A673 (cell line): ENCODE results near the gene CFAP100. TPM values are rescaled to one million over a fixed set of nuclear protein-coding genes. Genes with fewer than 3 reads are reported as not detected.

Source experiments
- BruUV-seq: library from RNA; stranded (reverse); fragments of 400-500 nt; replicated peaks from 2 replicates; lab custom pipeline; 2021; lab: Mats Ljungman, UMichigan
- CTCF ChIA-PET: fragments of 300-600 bp; sonication (Branson Sonifier 250); formaldehyde crosslinking; loops from one replicate; lab custom pipeline; 2022; ENCODE audit warnings: antibody characterized with exemption; lab: Charles Lee
- POLR2A ChIA-PET: fragments of 300-600 bp; sonication (Branson Sonifier 250); formaldehyde crosslinking; loops from one replicate; lab custom pipeline; 2022; ENCODE audit warnings: antibody characterized with exemption; ENCODE audit not compliant: low non-redundant PET; lab: Charles Lee
- DNase-seq: peaks from one replicate; pipeline ENCODE4 v3.0.0-alpha.2; 2015; ENCODE audit warnings: low spot score
- H3K27ac ChIP-seq: fragments of 200-600 bp; sonication (generic); 2 replicates; pipeline ENCODE4 v1.5.1; 2016; ENCODE audit warnings: mixed run types, low read depth, mild to moderate bottlenecking, mixed read lengths, antibody characterized with exemption, low read length; ENCODE audit not compliant: poor library complexity, severe bottlenecking
- H3K27me3 ChIP-seq: fragments of 200-600 bp; sonication (generic); replicated peaks from 2 replicates; pipeline ENCODE4 v1.6.1; 2017; ENCODE audit warnings: mixed run types, low read depth, mild to moderate bottlenecking, mixed read lengths, antibody characterized with exemption, low read length; ENCODE audit not compliant: insufficient read depth, poor library complexity
- H3K36me3 ChIP-seq: fragments of 200-600 bp; sonication (generic); 2 replicates; pipeline ENCODE4 v1.6.1; 2016; ENCODE audit warnings: mixed run types, mild to moderate bottlenecking, mixed read lengths, antibody characterized with exemption, low read length; ENCODE audit not compliant: insufficient read depth, poor library complexity, severe bottlenecking
- H3K4me1 ChIP-seq: fragments of 200-600 bp; sonication (generic); 2 replicates; pipeline ENCODE4 v1.6.1; 2017; ENCODE audit warnings: mixed run types, mild to moderate bottlenecking, mixed read lengths, antibody characterized with exemption, low read length; ENCODE audit not compliant: insufficient read depth, poor library complexity, severe bottlenecking
- H3K4me3 ChIP-seq: fragments of 200-600 bp; sonication (generic); 2 replicates; pipeline ENCODE4 v1.5.1; 2016; ENCODE audit warnings: low read depth, mixed run types, mild to moderate bottlenecking, mixed read lengths, low read length; ENCODE audit not compliant: poor library complexity, severe bottlenecking
- H3K9me3 ChIP-seq: fragments of 200-600 bp; sonication (generic); 2 replicates; pipeline ENCODE4 v1.6.1; 2016; ENCODE audit warnings: mixed run types, low read depth, mild to moderate bottlenecking, mixed read lengths, antibody characterized with exemption, low read length; ENCODE audit not compliant: poor library complexity, severe bottlenecking
- EZH2 ChIP-seq: fragments of 200-600 bp; sonication (generic); IDR thresholded peaks from 2 replicates; pipeline ENCODE4 v1.6.1; 2017; ENCODE audit warnings: borderline replicate concordance, low read depth, mild to moderate bottlenecking, mixed read lengths, antibody characterized with exemption, low read length; ENCODE audit not compliant: poor library complexity, severe bottlenecking
- intact Hi-C: fragments of 100-400 bp; cut with micrococcal nuclease; formaldehyde crosslinking; loops from one replicate; pipeline ENCODE4 v1.10.0; 2022; ENCODE audit not compliant: unreplicated experiment
- total RNA-seq: library from RNA; stranded (reverse); gene quantifications from 2 replicates; pipeline ENCODE4 v1.2.3, GENCODE V29; 2021
- TF ChIP-seq, protein P1 (sequence below): fragments of 300-800, 200-600 bp; sonication (generic); conservative IDR thresholded peaks from 2 replicates; pipeline ENCODE4 v1.5.1; 2017; ENCODE audit warnings: low read depth, mild to moderate bottlenecking, antibody characterized with exemption, low read length, moderate library complexity, mixed read lengths

CFAP100 gene
- total RNA-seq, 1 experiment from 2014 or later = not detected

DNA sequence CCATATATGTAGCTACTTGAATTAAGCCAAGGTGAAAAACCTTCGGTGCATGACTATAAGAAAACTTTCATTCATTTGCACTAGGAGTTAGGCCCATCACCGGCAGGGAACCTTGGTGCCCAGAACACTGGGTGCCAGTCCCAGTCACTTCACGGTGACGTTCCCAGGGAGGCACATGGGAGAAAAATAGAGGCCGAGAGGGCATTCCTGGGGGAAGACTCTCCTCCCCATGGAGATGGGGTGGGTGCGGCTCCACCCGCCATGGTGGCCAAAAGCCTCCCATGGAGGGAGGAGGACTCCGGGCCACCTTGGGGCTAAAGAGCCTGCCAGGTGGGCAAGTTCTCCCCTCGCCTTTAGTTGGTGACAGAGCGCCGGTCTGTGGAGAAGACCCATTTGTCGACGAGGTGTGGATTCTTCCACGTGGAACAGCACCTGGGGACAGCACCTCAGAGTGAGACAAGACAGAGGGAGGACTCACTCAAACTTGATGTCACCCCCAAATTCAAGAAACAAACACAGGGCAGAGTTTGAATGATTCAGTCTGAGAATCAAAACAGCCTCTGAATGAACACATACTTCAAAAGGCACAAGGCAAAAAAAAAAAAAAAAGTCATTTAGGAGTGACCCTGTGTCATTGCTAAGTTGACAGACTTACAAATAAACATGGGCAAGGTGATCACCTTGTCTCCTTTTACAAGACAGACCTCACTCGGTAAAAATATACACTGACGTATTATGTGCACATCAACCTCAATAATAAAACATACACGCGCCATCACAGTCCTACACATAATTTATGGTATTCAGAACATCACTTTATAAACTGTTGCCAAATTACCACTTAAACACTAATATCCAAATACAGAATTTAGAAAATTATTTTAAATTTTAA, 42.4 kb downstream of the CFAP100 start:
- H3K4me1 ChIP-seq = peaks cover 11% of the 10 kb centered on the region
- no peak for DNase-seq
- BruUV-seq = no TSS peak

DNA sequence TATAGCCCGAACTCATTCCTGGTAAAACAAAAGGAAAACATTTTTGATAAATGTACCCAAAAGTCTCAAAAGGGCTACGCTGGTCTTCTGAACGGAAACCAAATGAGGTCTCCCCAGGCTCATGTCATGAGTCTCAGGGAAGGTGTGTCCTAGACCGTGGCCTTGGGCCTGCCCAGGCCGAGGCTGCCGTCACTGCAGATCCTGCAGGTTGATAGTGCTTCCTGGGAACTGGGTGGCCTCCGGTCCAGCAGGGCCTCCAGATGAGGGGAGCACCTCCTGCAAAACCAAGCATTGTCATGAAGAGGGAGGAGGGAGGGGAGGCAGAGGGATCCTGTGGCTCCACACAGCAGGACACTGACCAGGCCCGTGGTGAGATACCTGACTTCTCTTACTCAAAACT, 43.5 kb downstream of the CFAP100 start:
- intact Hi-C loops = no loop called here
- ChIA-PET CTCF (no interaction called here), POLR2A (no interaction called here)
- Histone ChIP-seq H3K36me3 (peaks cover 51% of the 10 kb centered on the region), H3K27ac (no peak overlapping the region), H3K4me1 (peaks cover 11% of the 10 kb centered on the region), H3K4me3 (no peak overlapping the region), H3K9me3 (no peaks in the 10 kb centered on the region), H3K27me3 (no peaks in the 10 kb centered on the region)
- DNase-seq = no peak
- TF ChIP-seq, protein P1, sequence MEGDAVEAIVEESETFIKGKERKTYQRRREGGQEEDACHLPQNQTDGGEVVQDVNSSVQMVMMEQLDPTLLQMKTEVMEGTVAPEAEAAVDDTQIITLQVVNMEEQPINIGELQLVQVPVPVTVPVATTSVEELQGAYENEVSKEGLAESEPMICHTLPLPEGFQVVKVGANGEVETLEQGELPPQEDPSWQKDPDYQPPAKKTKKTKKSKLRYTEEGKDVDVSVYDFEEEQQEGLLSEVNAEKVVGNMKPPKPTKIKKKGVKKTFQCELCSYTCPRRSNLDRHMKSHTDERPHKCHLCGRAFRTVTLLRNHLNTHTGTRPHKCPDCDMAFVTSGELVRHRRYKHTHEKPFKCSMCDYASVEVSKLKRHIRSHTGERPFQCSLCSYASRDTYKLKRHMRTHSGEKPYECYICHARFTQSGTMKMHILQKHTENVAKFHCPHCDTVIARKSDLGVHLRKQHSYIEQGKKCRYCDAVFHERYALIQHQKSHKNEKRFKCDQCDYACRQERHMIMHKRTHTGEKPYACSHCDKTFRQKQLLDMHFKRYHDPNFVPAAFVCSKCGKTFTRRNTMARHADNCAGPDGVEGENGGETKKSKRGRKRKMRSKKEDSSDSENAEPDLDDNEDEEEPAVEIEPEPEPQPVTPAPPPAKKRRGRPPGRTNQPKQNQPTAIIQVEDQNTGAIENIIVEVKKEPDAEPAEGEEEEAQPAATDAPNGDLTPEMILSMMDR = no peak
- no peak for TF ChIP-seq EZH2
- no TSS peak for BruUV-seq

More for the DNA sequence above, 42.4 kb downstream of the CFAP100 start:
- ChIA-PET CTCF (no interaction called here), POLR2A (no interaction called here)
- H3K36me3 ChIP-seq = peaks cover 44% of the 10 kb centered on the region
- H3K9me3 ChIP-seq = no peaks in the 10 kb centered on the region
- no peak for TF ChIP-seq EZH2
- TF ChIP-seq, protein P1 = no peak
- intact Hi-C loops = no loop called here
- H3K4me3 ChIP-seq = no peak overlapping the region
- no peak overlapping the region for H3K27ac ChIP-seq
- H3K27me3 ChIP-seq = no peaks in the 10 kb centered on the region

DNA sequence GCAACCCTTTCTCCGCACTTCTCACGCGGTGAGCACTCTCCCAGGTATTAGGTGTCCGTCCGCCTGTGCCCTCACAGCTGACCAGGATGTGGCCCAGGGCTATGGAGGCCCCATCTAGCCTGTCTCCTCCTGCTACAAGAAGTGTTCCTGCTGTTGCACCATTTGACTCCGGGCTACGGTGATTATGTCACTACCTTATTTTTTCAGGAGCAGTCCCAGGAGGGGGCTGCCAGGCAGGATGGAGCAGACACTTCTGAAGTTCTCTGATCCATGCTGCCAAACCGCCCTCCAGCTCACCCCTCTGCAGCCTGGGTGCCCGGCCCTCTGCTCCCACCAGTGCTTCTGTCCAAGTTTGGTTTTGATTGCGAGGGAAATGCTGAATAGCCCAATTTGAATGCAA, 44.0 kb downstream of the CFAP100 start:
- Histone ChIP-seq H3K4me3 (no peak overlapping the region), H3K4me1 (peaks cover 5% of the 10 kb centered on the region), H3K27ac (no peak overlapping the region), H3K27me3 (no peaks in the 10 kb centered on the region), H3K36me3 (peaks cover 54% of the 10 kb centered on the region), H3K9me3 (no peaks in the 10 kb centered on the region)
- DNase-seq = no peak
- BruUV-seq = no TSS peak
- CTCF ChIA-PET = no interaction called here
- intact Hi-C loops = no loop called here
- POLR2A ChIA-PET = no interaction called here
- TF ChIP-seq, protein P1 = no peak
- no peak for TF ChIP-seq EZH2
